Measurements from ENCODE around the gene FAM180A. TPM values are rescaled to one million over a fixed set of nuclear protein-coding genes. Genes with fewer than 3 reads are reported as not detected.

The FAM180A gene
- total and polyA plus RNA-seq, 10 of the 15 experiments (the other 5 are each of a cell fraction or from before 2014, with no cell fraction given) = not detected

- in situ Hi-C loops (cut with MboI) (no loop called here), intact Hi-C loops (cut with micrococcal nuclease; ENCODE audit: unreplicated experiment) (no loop called here)
- Histone ChIP-seq H3K4me3 (no peak overlapping the region), H3K9ac (ENCODE audit: control insufficient read depth, insufficient read depth, low read length) (no peak overlapping the region), H3K4me1 (ENCODE audit: control insufficient read depth, insufficient read depth, low read length) (no peaks in the 10 kb centered on the region), H3K9me3 (replicated peaks; ENCODE audit: control insufficient read depth, insufficient read depth, low read length) (no peaks in the 10 kb centered on the region), H3K27ac (ENCODE audit: control insufficient read depth, insufficient read depth) (no peak overlapping the region), H4K20me1 (ENCODE audit: control insufficient read depth, insufficient read depth) (no peaks in the 10 kb centered on the region), H3K36me3 (ENCODE audit: control insufficient read depth in 2 of 2, insufficient read depth in 2 of 2, low read length in 1 of 2) (no peaks in the 10 kb centered on the region), H3K27me3 (replicated peaks in 1 of 2; ENCODE audit: control insufficient read depth in 2 of 2, insufficient read depth in 2 of 2, low read length in 1 of 2) (no peaks in the 10 kb centered on the region), H2AFZ (ENCODE audit: control insufficient read depth, low read depth, low read length) (no peak overlapping the region), H3K79me2 (ENCODE audit: control insufficient read depth, insufficient read depth, low read length) (no peaks in the 10 kb centered on the region), H3K4me2 (ENCODE audit: control insufficient read depth, insufficient read depth) (no peak overlapping the region)
- TF ChIP-seq IKZF1 (conservative IDR thresholded peaks at IDR 0.05) (no peak), CTCF (IDR thresholded peaks at IDR 0.05 in 2 of 3, conservative IDR thresholded peaks at IDR 0.05 in 1 of 3; ENCODE audit: control insufficient read depth in 2 of 3, extremely low read depth in 1 of 3, insufficient read depth in 1 of 3, low read depth in 3 of 3, low read length in 3 of 3) (0 out of 6 replicates have a peak, but pooled peaks of 2 of the 3 experiments have one; percentile 4 to 13)
- ATAC-seq (peak; percentile 57), FAIRE-seq (no peak), DNase-seq (ENCODE audit: low read depth, low spot score) (no peak)
- ChIA-PET SMC1A (ENCODE audit: uncharacterized antibody, unreplicated experiment) (interaction anchor here (1.0 to 2.3 kb wide), 4 partner anchors 13 to 437 kb away, joined by 3 to 15 read pairs (median 4); no protein-coding TSS in a partner anchor), POLR2A (interaction anchor here (0.6 kb wide), 1 partner anchor 20 kb away, joined by 4 read pairs; no protein-coding TSS in a partner anchor), CTCF (interaction anchor here (1.0 to 4.4 kb wide), 9 partner anchors 9 to 438 kb away, joined by 3 to 56 read pairs (median 4); partner anchors contain the start of gene NUP205), RAD21 (ENCODE audit: unreplicated experiment) (interaction anchor here (2.0 kb wide), 1 partner anchor 39 kb away, joined by 6 read pairs; no protein-coding TSS in a partner anchor)
- BruUV-seq (replicated peaks) = no TSS peak
- WGBS (ENCODE audit: insufficient coverage, insufficient replicate concordance, low lambda C conversion rate, missing lambda C conversion rate) = 57% methylated on average over 4 of the region's 4 CpGs
Measured at GRCh38 chr7:135712182-135712782, 36.3 kb downstream of the FAM180A start.

DNA sequence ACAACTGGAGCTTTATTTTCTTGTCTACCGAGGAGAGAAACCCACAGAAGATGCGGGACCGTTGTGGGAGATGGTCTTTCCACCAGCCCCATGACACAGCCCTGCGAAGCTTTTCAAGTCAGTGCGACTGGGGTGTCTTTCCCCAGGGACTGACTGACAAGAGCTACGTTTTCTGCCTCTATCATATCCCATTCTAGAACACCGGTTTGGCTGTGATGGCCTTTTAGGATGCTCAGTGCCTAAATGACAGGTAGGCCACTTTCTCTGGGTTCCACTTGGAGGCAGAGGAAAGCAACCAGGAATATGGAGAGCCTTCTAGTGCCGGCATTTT, 37.5 kb downstream of the FAM180A start:
- H3K9ac ChIP-seq (ENCODE audit: control insufficient read depth, insufficient read depth, low read length) = no peak overlapping the region
- H4K20me1 ChIP-seq (ENCODE audit: control insufficient read depth, insufficient read depth) = no peaks in the 10 kb centered on the region
- ChIA-PET RAD21 (ENCODE audit: unreplicated experiment) (no interaction called here), SMC1A (ENCODE audit: uncharacterized antibody, unreplicated experiment) (interaction anchor here (0.9 to 2.3 kb wide), 3 partner anchors 40 to 436 kb away, joined by 3 to 15 read pairs (median 3); no protein-coding TSS in a partner anchor), POLR2A (no interaction called here), CTCF (interaction anchor here (0.6 to 4.4 kb wide), 12 partner anchors 10 to 437 kb away, joined by 3 to 56 read pairs (median 4); partner anchors contain the start of gene SLC13A4)
- no peaks in the 10 kb centered on the region for H3K36me3 ChIP-seq (ENCODE audit: control insufficient read depth in 2 of 2, insufficient read depth in 2 of 2, low read length in 1 of 2)
- H3K9me3 ChIP-seq (replicated peaks; ENCODE audit: control insufficient read depth, insufficient read depth, low read length) = no peaks in the 10 kb centered on the region
- peak; percentile 24 for ATAC-seq
- no peaks in the 10 kb centered on the region for H3K27me3 ChIP-seq (replicated peaks in 1 of 2; ENCODE audit: control insufficient read depth in 2 of 2, insufficient read depth in 2 of 2, low read length in 1 of 2)
- H3K4me3 ChIP-seq = no peak overlapping the region
- no peaks in the 10 kb centered on the region for H3K4me1 ChIP-seq (ENCODE audit: control insufficient read depth, insufficient read depth, low read length)
- TF ChIP-seq IKZF2 (IDR thresholded peaks at IDR 0.05) (0 out of 4 replicates have a peak, but pooled peaks of 1 of the 2 experiments have one; percentile 13), BCLAF1 (IDR thresholded peaks at IDR 0.05) (no peak)
- BruUV-seq (replicated peaks) = no TSS peak
- intact Hi-C loops (cut with micrococcal nuclease; ENCODE audit: unreplicated experiment) = loop anchor here (1.0 kb wide), 1 partner anchor 39 kb away; no protein-coding TSS in a partner anchor
- H3K27ac ChIP-seq (ENCODE audit: control insufficient read depth, insufficient read depth) = no peak overlapping the region
- H2AFZ ChIP-seq (ENCODE audit: control insufficient read depth, low read depth, low read length) = peak overlapping the region; percentile 56
- WGBS (ENCODE audit: insufficient coverage, insufficient replicate concordance, low lambda C conversion rate, missing lambda C conversion rate) = 41% methylated on average over 8 of the region's 8 CpGs
- no peak for FAIRE-seq
- no peak overlapping the region for H3K4me2 ChIP-seq (ENCODE audit: control insufficient read depth, insufficient read depth)
- in situ Hi-C loops (cut with MboI) = no loop called here
- no peaks in the 10 kb centered on the region for H3K79me2 ChIP-seq (ENCODE audit: control insufficient read depth, insufficient read depth, low read length)
- no peak for DNase-seq (ENCODE audit: low read depth, low spot score)

Measured in GM12878 (cell line).